HEK293 (cell line): ENCODE results near the gene PREX1.
A peak's percentile ranks its signal among the peaks of the same experiment; 100 is the strongest.

Experiments
- CTCF ChIA-PET: fragments of 350-600 bp; formaldehyde crosslinking; extraction: SDS; loops from one replicate; lab custom pipeline; 2021; ENCODE audit warnings: antibody characterized with exemption; lab: Yijun Ruan, JAX
- POLR2A ChIA-PET: fragments of 300-600 bp; formaldehyde crosslinking; extraction: SDS; loops from one replicate; lab custom pipeline; 2020; ENCODE audit warnings: antibody characterized with exemption, inconsistent platforms; lab: Yijun Ruan, JAX
- H3K27ac ChIP-seq: fragments of 200-500 bp; sonication (Bioruptor generic); 2 replicates; pipeline ENCODE4 v1.5.1; 2014; ENCODE audit warnings: low read depth, low read length, control low read depth, inconsistent platforms; ENCODE audit errors: extremely low read depth
- H3K36me3 ChIP-seq, 2 experiments: fragments of 200-500 bp in 1 of 2; sonication (Bioruptor generic) in 1 of 2; 1 replicate in 1 of 2; 2 replicates in 1 of 2; pipeline ENCODE4 v1.5.1; 2014 to 2017; ENCODE audit warnings: inconsistent platforms in 2 of 2, low read length in 2 of 2; ENCODE audit not compliant: control insufficient read depth in 2 of 2, insufficient read depth in 1 of 2
- H3K4me1 ChIP-seq: fragments of 200-500 bp; sonication (Bioruptor generic); 2 replicates; pipeline ENCODE4 v1.5.1; 2014; ENCODE audit warnings: mild to moderate bottlenecking, low read length, inconsistent platforms; ENCODE audit not compliant: control insufficient read depth, insufficient read depth
- H3K4me3 ChIP-seq: 2 replicates; pipeline ENCODE4 v1.5.1; 2011; ENCODE audit warnings: low read depth, mild to moderate bottlenecking, control low read depth, low read length, moderate library complexity
- H3K9me3 ChIP-seq: fragments of 200-500 bp; sonication (Bioruptor generic); 2 replicates; pipeline ENCODE4 v1.5.1; 2014; ENCODE audit warnings: low read depth, low read length, inconsistent platforms; ENCODE audit not compliant: control insufficient read depth, insufficient read depth
- EGR2 ChIP-seq: fragments of 450-650 bp; formaldehyde crosslinking; IDR thresholded peaks from 2 replicates; pipeline ENCODE4 v1.5.1; 2016; ENCODE audit warnings: low read depth, missing biosample characterization, missing genetic modification characterization
- SETDB1 ChIP-seq: IDR thresholded peaks from one replicate; pipeline ENCODE4 v1.6.1; 2017; ENCODE audit warnings: mild to moderate bottlenecking, low read length, moderate library complexity, mixed read lengths; ENCODE audit not compliant: insufficient read length
- YY2 ChIP-seq: fragments of 450-650 bp; formaldehyde crosslinking; IDR thresholded peaks from 2 replicates; pipeline ENCODE4 v1.5.1; 2016; ENCODE audit warnings: missing biosample characterization, missing genetic modification characterization
- ZIC2 ChIP-seq: fragments of 450-650 bp; formaldehyde crosslinking; IDR thresholded peaks from 2 replicates; pipeline ENCODE4 v1.5.1; 2016; ENCODE audit warnings: missing biosample characterization, missing genetic modification characterization
- ZNF121 ChIP-seq: fragments of 450-650 bp; formaldehyde crosslinking; IDR thresholded peaks from 2 replicates; pipeline ENCODE4 v1.5.1; 2016; ENCODE audit warnings: missing biosample characterization, missing genetic modification characterization
- ZNF211 ChIP-seq: fragments of 450-650 bp; formaldehyde crosslinking; IDR thresholded peaks from 2 replicates; pipeline ENCODE4 v1.5.1; 2016; ENCODE audit warnings: low read depth, missing biosample characterization, missing genetic modification characterization
- ZNF239 ChIP-seq: fragments of 450-650 bp; formaldehyde crosslinking; IDR thresholded peaks from 2 replicates; pipeline ENCODE4 v1.5.1; 2016; ENCODE audit warnings: missing biosample characterization, missing genetic modification characterization
- ZNF248 ChIP-seq: fragments of 450-650 bp; formaldehyde crosslinking; IDR thresholded peaks from 2 replicates; pipeline ENCODE4 v1.5.1; 2017; ENCODE audit warnings: missing biosample characterization, missing genetic modification characterization
- ZNF391 ChIP-seq: fragments of 450-650 bp; formaldehyde crosslinking; IDR thresholded peaks from 2 replicates; pipeline ENCODE4 v1.5.1; 2016; ENCODE audit warnings: low read depth, missing biosample characterization, missing genetic modification characterization, borderline replicate concordance
- ZNF48 ChIP-seq: fragments of 450-650 bp; formaldehyde crosslinking; IDR thresholded peaks from 2 replicates; pipeline ENCODE4 v1.5.1; 2016; ENCODE audit warnings: missing biosample characterization, missing genetic modification characterization
- ZNF510 ChIP-seq: fragments of 450-650 bp; formaldehyde crosslinking; IDR thresholded peaks from 2 replicates; pipeline ENCODE4 v1.5.1; 2018; ENCODE audit warnings: mild to moderate bottlenecking, missing genetic modification characterization, missing biosample characterization; ENCODE audit not compliant: insufficient replicate concordance
- ZNF521 ChIP-seq: fragments of 450-650 bp; formaldehyde crosslinking; IDR thresholded peaks from 2 replicates; pipeline ENCODE4 v1.5.1; 2017; ENCODE audit warnings: missing biosample characterization, mild to moderate bottlenecking, missing genetic modification characterization
- ZNF561 ChIP-seq: fragments of 450-650 bp; IDR thresholded peaks from 2 replicates; pipeline ENCODE4 v1.5.1; 2018; ENCODE audit warnings: missing biosample characterization, missing genetic modification characterization, borderline replicate concordance
- ZNF623 ChIP-seq: fragments of 450-650 bp; formaldehyde crosslinking; IDR thresholded peaks from 2 replicates; pipeline ENCODE4 v1.5.1; 2016; ENCODE audit warnings: missing biosample characterization, missing genetic modification characterization
- ZNF701 ChIP-seq: fragments of 450-650 bp; formaldehyde crosslinking; IDR thresholded peaks from 2 replicates; pipeline ENCODE4 v1.5.1; 2016; ENCODE audit warnings: missing biosample characterization, missing genetic modification characterization
- ZNF768 ChIP-seq: fragments of 450-650 bp; formaldehyde crosslinking; IDR thresholded peaks from 2 replicates; pipeline ENCODE4 v1.5.1; 2018; ENCODE audit warnings: missing biosample characterization, mild to moderate bottlenecking, missing genetic modification characterization
- TF ChIP-seq, protein P1 (sequence below): fragments of 450-650 bp; formaldehyde crosslinking; IDR thresholded peaks from 2 replicates; pipeline ENCODE4 v1.5.1; 2016; ENCODE audit warnings: missing biosample characterization, missing genetic modification characterization
- TF ChIP-seq, protein P2 (sequence below): fragments of 450-650 bp; formaldehyde crosslinking; IDR thresholded peaks from 2 replicates; pipeline ENCODE4 v1.5.1; 2016; ENCODE audit warnings: missing biosample characterization, missing genetic modification characterization, borderline replicate concordance

The PREX1 gene

DNA sequence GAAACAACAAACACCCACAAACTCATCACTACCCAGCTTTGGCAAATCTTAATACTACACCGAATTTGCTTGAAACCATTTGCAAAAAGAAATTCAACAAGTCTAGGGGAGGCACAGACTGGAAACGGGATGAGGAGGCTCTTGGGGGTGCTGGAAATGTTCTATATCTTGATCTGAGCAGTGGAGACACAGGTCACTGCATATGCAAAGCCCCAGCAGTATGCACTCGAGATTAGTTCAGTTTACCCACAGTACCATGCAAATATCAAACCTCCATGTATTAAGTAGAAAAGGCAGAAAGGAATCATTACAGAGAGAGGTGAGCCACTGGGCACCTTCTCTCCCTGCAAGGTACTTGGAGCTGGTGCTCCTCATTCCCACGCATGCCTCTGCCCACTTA lies 75.9 kb downstream of the PREX1 start (continued):
- TF ChIP-seq ZNF768 (tag by site-specific recombination) (no peak), ZNF510 (no peak), ZNF121 (tag by site-specific recombination) (no peak), ZNF48 (no peak), ZNF701 (no peak), YY2 (tag by site-specific recombination) (no peak), ZNF561 (no peak)
- TF ChIP-seq, protein P1, sequence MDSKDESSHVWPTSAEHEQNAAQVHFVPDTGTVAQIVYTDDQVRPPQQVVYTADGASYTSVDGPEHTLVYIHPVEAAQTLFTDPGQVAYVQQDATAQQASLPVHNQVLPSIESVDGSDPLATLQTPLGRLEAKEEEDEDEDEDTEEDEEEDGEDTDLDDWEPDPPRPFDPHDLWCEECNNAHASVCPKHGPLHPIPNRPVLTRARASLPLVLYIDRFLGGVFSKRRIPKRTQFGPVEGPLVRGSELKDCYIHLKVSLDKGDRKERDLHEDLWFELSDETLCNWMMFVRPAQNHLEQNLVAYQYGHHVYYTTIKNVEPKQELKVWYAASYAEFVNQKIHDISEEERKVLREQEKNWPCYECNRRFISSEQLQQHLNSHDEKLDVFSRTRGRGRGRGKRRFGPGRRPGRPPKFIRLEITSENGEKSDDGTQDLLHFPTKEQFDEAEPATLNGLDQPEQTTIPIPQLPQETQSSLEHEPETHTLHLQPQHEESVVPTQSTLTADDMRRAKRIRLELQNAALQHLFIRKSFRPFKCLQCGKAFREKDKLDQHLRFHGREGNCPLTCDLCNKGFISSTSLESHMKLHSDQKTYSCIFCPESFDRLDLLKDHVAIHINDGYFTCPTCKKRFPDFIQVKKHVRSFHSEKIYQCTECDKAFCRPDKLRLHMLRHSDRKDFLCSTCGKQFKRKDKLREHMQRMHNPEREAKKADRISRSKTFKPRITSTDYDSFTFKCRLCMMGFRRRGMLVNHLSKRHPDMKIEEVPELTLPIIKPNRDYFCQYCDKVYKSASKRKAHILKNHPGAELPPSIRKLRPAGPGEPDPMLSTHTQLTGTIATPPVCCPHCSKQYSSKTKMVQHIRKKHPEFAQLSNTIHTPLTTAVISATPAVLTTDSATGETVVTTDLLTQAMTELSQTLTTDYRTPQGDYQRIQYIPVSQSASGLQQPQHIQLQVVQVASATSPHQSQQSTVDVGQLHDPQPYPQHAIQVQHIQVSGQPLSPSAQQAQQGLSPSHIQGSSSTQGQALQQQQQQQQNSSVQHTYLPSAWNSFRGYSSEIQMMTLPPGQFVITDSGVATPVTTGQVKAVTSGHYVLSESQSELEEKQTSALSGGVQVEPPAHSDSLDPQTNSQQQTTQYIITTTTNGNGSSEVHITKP, result no peak

DNA sequence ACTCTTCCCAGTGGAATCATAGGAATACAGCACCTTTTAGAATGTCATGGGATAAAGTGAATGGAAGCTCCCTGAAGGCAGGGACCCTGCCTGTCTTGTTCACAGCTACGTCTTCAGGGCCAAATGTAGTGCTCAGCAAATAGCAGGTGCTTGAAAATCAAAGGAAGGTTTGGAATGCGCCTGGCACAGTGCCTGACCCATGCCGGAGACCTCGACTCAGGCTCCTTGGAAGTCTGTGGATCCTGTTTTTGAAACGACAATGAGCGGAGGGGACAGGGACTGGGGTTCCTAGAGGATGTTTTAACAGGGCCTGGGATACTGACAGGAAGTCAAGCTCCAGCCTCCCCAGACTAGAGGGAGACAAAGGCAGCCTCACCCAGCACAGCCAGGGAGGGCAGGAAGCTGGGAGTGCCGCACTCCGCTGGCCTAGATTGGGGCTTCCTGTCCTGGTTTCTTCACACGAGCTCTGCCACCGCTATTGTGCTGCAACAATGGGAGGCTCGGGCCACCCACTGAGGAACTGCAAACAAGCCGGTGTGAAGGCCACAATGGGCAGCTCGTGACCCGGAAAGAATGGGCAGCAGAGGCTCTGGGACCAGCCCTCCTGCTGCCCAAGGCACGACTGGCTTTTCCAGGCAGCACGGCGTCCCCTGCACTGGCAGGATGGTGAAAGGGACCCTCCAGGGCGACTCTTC lies 76.7 kb downstream of the PREX1 start:
- POLR2A ChIA-PET, result no interaction called here
- peak; percentile 46 for TF ChIP-seq ZIC2
- no peak for TF ChIP-seq ZNF211 (tag by site-specific recombination)
- TF ChIP-seq, all 188 proteins: peak for 1
- CTCF ChIA-PET, result interaction anchor here (0.7 kb wide), 1 partner anchor 55 kb away, joined by 3 read pairs; no protein-coding TSS in a partner anchor
- Histone ChIP-seq H3K36me3 (no peaks in the 10 kb centered on the region), H3K4me1 (no peaks in the 10 kb centered on the region), H3K27ac (no peak overlapping the region), H3K4me3 (no peak overlapping the region), H3K9me3 (no peaks in the 10 kb centered on the region)

DNA sequence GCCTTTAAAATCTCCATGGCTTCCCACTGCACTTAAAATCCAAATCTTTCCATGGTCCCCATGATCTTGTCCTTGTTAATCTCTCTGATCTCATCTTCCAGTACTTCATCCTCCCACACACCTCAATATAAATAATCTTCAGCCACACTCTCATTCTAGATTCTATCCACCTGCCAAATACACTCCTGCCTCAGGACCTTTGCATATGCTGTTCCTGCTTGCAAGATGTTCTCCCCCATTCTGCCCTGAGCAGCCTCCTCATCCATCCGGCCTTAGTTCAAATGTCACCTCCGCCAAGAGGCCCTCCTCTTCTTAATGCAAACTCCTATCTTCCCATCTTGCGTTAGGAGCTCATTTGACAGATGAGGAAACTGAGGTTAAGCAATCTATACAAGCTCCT lies 77.4 kb downstream of the PREX1 start:
- POLR2A ChIA-PET, result no interaction called here
- CTCF ChIA-PET, result interaction anchor here (0.6 to 0.7 kb wide), 2 partner anchors 18 to 56 kb away, joined by 3 to 4 read pairs; no protein-coding TSS in a partner anchor

GRCh38 chr20:48749437-48749836 lies 78.4 kb downstream of the PREX1 start:
- ChIA-PET POLR2A (no interaction called here), CTCF (interaction anchor here (0.5 kb wide), 1 partner anchor 320 kb away, joined by 3 read pairs; no protein-coding TSS in a partner anchor)
- no peak overlapping the region for H3K27ac ChIP-seq
- H3K4me3 ChIP-seq, result no peak overlapping the region
- TF ChIP-seq ZNF701 (no peak), ZNF248 (no peak)
- H3K4me1 ChIP-seq, result no peaks in the 10 kb centered on the region
- H3K9me3 ChIP-seq, result no peaks in the 10 kb centered on the region
- H3K36me3 ChIP-seq, result no peaks in the 10 kb centered on the region

More for the DNA sequence above, 77.4 kb downstream of the PREX1 start:
- no peaks in the 10 kb centered on the region for H3K36me3 ChIP-seq
- H3K4me3 ChIP-seq, result no peak overlapping the region
- H3K9me3 ChIP-seq, result no peaks in the 10 kb centered on the region
- no peaks in the 10 kb centered on the region for H3K4me1 ChIP-seq
- H3K27ac ChIP-seq, result no peak overlapping the region
- TF ChIP-seq ZNF391 (tag by site-specific recombination), result no peak
- TF ChIP-seq ZNF623 (tag by site-specific recombination), result peak; percentile 95

GRCh38 chr20:48748556-48748955 lies 79.2 kb downstream of the PREX1 start:
- no peaks in the 10 kb centered on the region for H3K9me3 ChIP-seq
- no peaks in the 10 kb centered on the region for H3K4me1 ChIP-seq
- no peak overlapping the region for H3K27ac ChIP-seq
- no peak overlapping the region for H3K4me3 ChIP-seq
- ChIA-PET POLR2A (no interaction called here), CTCF (interaction anchor here (0.7 kb wide), 1 partner anchor 16 kb away, joined by 3 read pairs; no protein-coding TSS in a partner anchor)
- H3K36me3 ChIP-seq, result peaks cover 0 to 2% of the 10 kb centered on the region in 2 experiments; a peak in 1 of 3 replicates
- no peak for TF ChIP-seq SETDB1
- TF ChIP-seq ZNF521 (tag by site-specific recombination), result no peak
- TF ChIP-seq ZNF239 (tag by site-specific recombination), result no peak
- TF ChIP-seq EGR2 (tag by site-specific recombination), result no peak
- TF ChIP-seq, protein P2, sequence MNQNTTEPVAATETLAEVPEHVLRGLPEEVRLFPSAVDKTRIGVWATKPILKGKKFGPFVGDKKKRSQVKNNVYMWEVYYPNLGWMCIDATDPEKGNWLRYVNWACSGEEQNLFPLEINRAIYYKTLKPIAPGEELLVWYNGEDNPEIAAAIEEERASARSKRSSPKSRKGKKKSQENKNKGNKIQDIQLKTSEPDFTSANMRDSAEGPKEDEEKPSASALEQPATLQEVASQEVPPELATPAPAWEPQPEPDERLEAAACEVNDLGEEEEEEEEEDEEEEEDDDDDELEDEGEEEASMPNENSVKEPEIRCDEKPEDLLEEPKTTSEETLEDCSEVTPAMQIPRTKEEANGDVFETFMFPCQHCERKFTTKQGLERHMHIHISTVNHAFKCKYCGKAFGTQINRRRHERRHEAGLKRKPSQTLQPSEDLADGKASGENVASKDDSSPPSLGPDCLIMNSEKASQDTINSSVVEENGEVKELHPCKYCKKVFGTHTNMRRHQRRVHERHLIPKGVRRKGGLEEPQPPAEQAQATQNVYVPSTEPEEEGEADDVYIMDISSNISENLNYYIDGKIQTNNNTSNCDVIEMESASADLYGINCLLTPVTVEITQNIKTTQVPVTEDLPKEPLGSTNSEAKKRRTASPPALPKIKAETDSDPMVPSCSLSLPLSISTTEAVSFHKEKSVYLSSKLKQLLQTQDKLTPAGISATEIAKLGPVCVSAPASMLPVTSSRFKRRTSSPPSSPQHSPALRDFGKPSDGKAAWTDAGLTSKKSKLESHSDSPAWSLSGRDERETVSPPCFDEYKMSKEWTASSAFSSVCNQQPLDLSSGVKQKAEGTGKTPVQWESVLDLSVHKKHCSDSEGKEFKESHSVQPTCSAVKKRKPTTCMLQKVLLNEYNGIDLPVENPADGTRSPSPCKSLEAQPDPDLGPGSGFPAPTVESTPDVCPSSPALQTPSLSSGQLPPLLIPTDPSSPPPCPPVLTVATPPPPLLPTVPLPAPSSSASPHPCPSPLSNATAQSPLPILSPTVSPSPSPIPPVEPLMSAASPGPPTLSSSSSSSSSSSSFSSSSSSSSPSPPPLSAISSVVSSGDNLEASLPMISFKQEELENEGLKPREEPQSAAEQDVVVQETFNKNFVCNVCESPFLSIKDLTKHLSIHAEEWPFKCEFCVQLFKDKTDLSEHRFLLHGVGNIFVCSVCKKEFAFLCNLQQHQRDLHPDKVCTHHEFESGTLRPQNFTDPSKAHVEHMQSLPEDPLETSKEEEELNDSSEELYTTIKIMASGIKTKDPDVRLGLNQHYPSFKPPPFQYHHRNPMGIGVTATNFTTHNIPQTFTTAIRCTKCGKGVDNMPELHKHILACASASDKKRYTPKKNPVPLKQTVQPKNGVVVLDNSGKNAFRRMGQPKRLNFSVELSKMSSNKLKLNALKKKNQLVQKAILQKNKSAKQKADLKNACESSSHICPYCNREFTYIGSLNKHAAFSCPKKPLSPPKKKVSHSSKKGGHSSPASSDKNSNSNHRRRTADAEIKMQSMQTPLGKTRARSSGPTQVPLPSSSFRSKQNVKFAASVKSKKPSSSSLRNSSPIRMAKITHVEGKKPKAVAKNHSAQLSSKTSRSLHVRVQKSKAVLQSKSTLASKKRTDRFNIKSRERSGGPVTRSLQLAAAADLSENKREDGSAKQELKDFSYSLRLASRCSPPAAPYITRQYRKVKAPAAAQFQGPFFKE (tag by site-specific recombination), result no peak
